B cell (primary cell): ENCODE results near the gene EHD4. TPM values are rescaled to one million over a fixed set of nuclear protein-coding genes. Genes with fewer than 3 reads are reported as not detected.

Source experiments
- ATAC-seq: fragments of 200-7000 bp; cut with Tn5 transposase; one replicate; pipeline ENCODE4 v1.10.0; 2021; ENCODE audit warnings: low read depth, mild to moderate bottlenecking, moderate number of reproducible peaks, moderate library complexity
- CTCF ChIA-PET: fragments of 350-600 bp; sonication (Branson Sonifier 250); formaldehyde crosslinking; loops from one replicate; lab custom pipeline; 2021; ENCODE audit warnings: antibody characterized with exemption, inconsistent platforms; lab: Charles Lee
- POLR2A ChIA-PET: fragments of 350-600 bp; sonication (Branson Sonifier 250); formaldehyde crosslinking; loops from one replicate; lab custom pipeline; 2021; ENCODE audit warnings: antibody characterized with exemption; lab: Charles Lee
- DNase-seq: peaks from one replicate; pipeline ENCODE4 v3.0.0; 2013
- H2AFZ ChIP-seq: 2 replicates; pipeline ENCODE4 v1.6.1; 2012; ENCODE audit warnings: mild to moderate bottlenecking, low read depth, low read length; ENCODE audit not compliant: insufficient read depth, poor library complexity, severe bottlenecking
- H3K27ac ChIP-seq, 2 donors: 1 replicate in 1 of 2; 2 replicates in 1 of 2; pipeline ENCODE4 v1.5.1; 2012 to 2013; ENCODE audit warnings: low read length in 2 of 2, mild to moderate bottlenecking in 2 of 2, moderate library complexity in 1 of 2
- H3K27me3 ChIP-seq, 4 experiments: fragments of 200-600 bp in 1 of 4; sonication (generic) in 1 of 4; replicated peaks in 1 of 4; 1 replicate in 2 of 4; 2 replicates in 2 of 4; pipeline versions ENCODE4 v1.6.1 to v1.7.0; 2013 to 2016; ENCODE audit warnings: low read length in 3 of 4, mild to moderate bottlenecking in 2 of 4, mixed read lengths in 1 of 4, moderate library complexity in 1 of 4; ENCODE audit not compliant: insufficient read depth in 4 of 4, control insufficient read depth in 3 of 4; ENCODE audit errors: control extremely low read depth in 1 of 4
- H3K36me3 ChIP-seq, 2 experiments: replicated peaks in 1 of 2; 1 replicate in 1 of 2; 2 replicates in 1 of 2; pipeline versions ENCODE4 v1.6.1 to v1.7.1; 2013; ENCODE audit warnings: low read length in 1 of 2; ENCODE audit not compliant: insufficient read depth in 2 of 2, control insufficient read depth in 1 of 2; ENCODE audit errors: control extremely low read depth in 1 of 2, extremely low read depth in 1 of 2
- H3K4me1 ChIP-seq, 2 donors: fragments of 200-600 bp in 1 of 2; sonication (generic) in 1 of 2; 1 replicate in 1 of 2; 2 replicates in 1 of 2; pipeline versions ENCODE4 v1.5.1 to v1.6.1; 2013 to 2017; ENCODE audit warnings: low read length in 2 of 2; ENCODE audit not compliant: control insufficient read depth in 2 of 2, insufficient read depth in 2 of 2
- H3K4me2 ChIP-seq: replicated peaks from 2 replicates; pipeline ENCODE3; 2012; ENCODE audit warnings: mild to moderate bottlenecking, low read depth, low read length; ENCODE audit not compliant: poor library complexity, severe bottlenecking
- H3K4me3 ChIP-seq, 5 experiments: fragments of 200-600 bp in 1 of 5; sonication (generic) in 1 of 5; 1 replicate in 3 of 5; 2 replicates in 2 of 5; pipeline versions ENCODE4 v1.5.1 to v1.7.0; 2011 to 2016; ENCODE audit warnings: low read length in 4 of 5, mild to moderate bottlenecking in 4 of 5, low read depth in 2 of 5, control low read depth in 1 of 5, moderate library complexity in 1 of 5; ENCODE audit not compliant: insufficient read depth in 1 of 5; ENCODE audit errors: control extremely low read depth in 1 of 5, extremely low read depth in 1 of 5
- H3K79me2 ChIP-seq: fragments of 200-600 bp; sonication (generic); one replicate; pipeline ENCODE4 v1.6.0; 2016; ENCODE audit warnings: low read length; ENCODE audit not compliant: control insufficient read depth, insufficient read depth
- H3K9ac ChIP-seq: fragments of 200-600 bp; sonication (generic); 2 replicates; pipeline ENCODE4 v1.6.1; 2017; ENCODE audit warnings: mild to moderate bottlenecking, low read length, moderate library complexity
- H3K9me3 ChIP-seq, 3 donors: one replicate each; pipeline versions ENCODE4 v1.6.1 to v1.7.1; 2013; ENCODE audit warnings: low read length in 2 of 3; ENCODE audit not compliant: control insufficient read depth in 2 of 3, insufficient read depth in 1 of 3; ENCODE audit errors: control extremely low read depth in 1 of 3
- H4K20me1 ChIP-seq: 2 replicates; pipeline ENCODE4 v1.6.0; 2012; ENCODE audit warnings: mild to moderate bottlenecking, low read length; ENCODE audit not compliant: insufficient read depth, control insufficient read depth, poor library complexity, severe bottlenecking
- H3K27ac Mint-ChIP-seq: one replicate; pipeline ENCODE4 v1.8.0; 2021; ENCODE audit warnings: mixed read lengths
- H3K27me3 Mint-ChIP-seq: one replicate; pipeline ENCODE4 v1.8.0; 2021; ENCODE audit warnings: mixed read lengths
- H3K4me1 Mint-ChIP-seq: one replicate; pipeline ENCODE4 v1.8.0; 2021; ENCODE audit warnings: mixed read lengths
- H3K4me3 Mint-ChIP-seq: one replicate; pipeline ENCODE4 v1.8.0; 2021; ENCODE audit warnings: mixed read lengths
- H3K9me3 Mint-ChIP-seq: one replicate; pipeline ENCODE4 v1.8.0; 2022; ENCODE audit warnings: mixed read lengths; ENCODE audit not compliant: insufficient read depth
- CTCF ChIP-seq: fragments of 200-600 bp; IDR thresholded peaks from one replicate; pipeline ENCODE4 v1.8.0; 2022; ENCODE audit warnings: antibody characterized with exemption, mild to moderate bottlenecking
- EZH2 ChIP-seq: IDR thresholded peaks from 2 replicates; pipeline ENCODE4 v1.6.1; 2012; ENCODE audit warnings: borderline replicate concordance, low read depth, mild to moderate bottlenecking, moderate library complexity, low read length; ENCODE audit not compliant: insufficient read depth, poor library complexity, severe bottlenecking
- WGBS: methylation state at CpG from one replicate; pipeline ENCODE4 v1.1.5; 2013; ENCODE audit warnings: missing lambda C conversion rate; ENCODE audit not compliant: insufficient coverage; 5-methylcytosine and 5-hydroxymethylcytosine counted together
- intact Hi-C: fragments of 100-400 bp; cut with micrococcal nuclease; formaldehyde crosslinking; loops from one replicate; pipeline ENCODE4 v1.10.0; 2022
- polyA plus RNA-seq: library from polyadenylated mRNA; depleted of rRNA; stranded (reverse); fragments of >200 nt; gene quantifications from 2 replicates; pipeline ENCODE4 v1.2.3, GENCODE V29; 2012
- total RNA-seq, 2 donors: library from RNA; stranded (reverse); fragments of 120-200 nt in 1 of 2; gene quantifications; 1 replicate in 1 of 2; 2 replicates in 1 of 2; pipeline versions ENCODE4 v1.2.3 to v1.2.4, GENCODE V29; 2013 to 2022

Gene EHD4
- total and polyA plus RNA-seq, 2 donors (not counting 1 experiment from before 2014, with no cell fraction given): 3.1 to 12.7 TPM

- ChIA-PET CTCF (interaction anchor here (0.6 to 8.8 kb wide), 32 partner anchors 8 to 215 kb away, joined by 3 to 113 read pairs (median 6); partner anchors contain the start of genes EHD4 and MAPKBP1), POLR2A (no interaction called here)
- Histone ChIP-seq H3K4me2 (no peak overlapping the region), H3K36me3 (no peaks in the 10 kb centered on the region), H2AFZ (no peak overlapping the region), H3K4me1 (no peaks in the 10 kb centered on the region), H3K4me3 (no peak overlapping the region), H3K79me2 (no peaks in the 10 kb centered on the region), H3K9me3 (no peaks in the 10 kb centered on the region), H4K20me1 (no peaks in the 10 kb centered on the region), H3K27ac (no peak overlapping the region), H3K27me3 (peaks cover 0 to 9% (median 4%) of the 10 kb centered on the region in 4 experiments), H3K9ac (no peak overlapping the region)
- Mint-ChIP-seq H3K27me3 (peaks cover under 1% of the 10 kb centered on the region), H3K27ac (no peak overlapping the region), H3K4me3 (no peak overlapping the region), H3K4me1 (no peaks in the 10 kb centered on the region), H3K9me3 (no peaks in the 10 kb centered on the region)
- TF ChIP-seq EZH2 (no peak), CTCF (no peak)
- ATAC-seq (no peak), DNase-seq (no peak)
- WGBS: 79% methylated on average over 19 of the region's 21 CpGs
- intact Hi-C loops: loop anchor here (1.0 to 2.0 kb wide), 2 partner anchors 95 to 482 kb away; no protein-coding TSS in a partner anchor
Observed at GRCh38 chr15:41988896-41989572, 16.7 kb upstream of the EHD4 start.

GRCh38 chr15:41987925-41988275 lies 15.5 kb upstream of the EHD4 start:
- Histone ChIP-seq H3K36me3 (no peaks in the 10 kb centered on the region), H3K4me3 (no peak overlapping the region), H3K27ac (no peak overlapping the region), H3K4me1 (no peaks in the 10 kb centered on the region), H3K4me2 (no peak overlapping the region), H3K27me3 (peaks cover 0 to 9% (median 4%) of the 10 kb centered on the region in 4 experiments), H2AFZ (no peak overlapping the region), H3K79me2 (no peaks in the 10 kb centered on the region), H3K9me3 (no peaks in the 10 kb centered on the region), H4K20me1 (no peaks in the 10 kb centered on the region), H3K9ac (no peak overlapping the region)
- Mint-ChIP-seq H3K4me1 (no peaks in the 10 kb centered on the region), H3K27me3 (peaks cover 3% of the 10 kb centered on the region), H3K4me3 (no peak overlapping the region), H3K27ac (no peak overlapping the region), H3K9me3 (no peaks in the 10 kb centered on the region)
- no peak for ATAC-seq
- TF ChIP-seq CTCF: no peak
- no peak for TF ChIP-seq EZH2
- intact Hi-C loops: loop anchor here (2.0 kb wide), 1 partner anchor 483 kb away; no protein-coding TSS in a partner anchor
- WGBS: 100% methylated on average over 5 of the region's 11 CpGs
- CTCF ChIA-PET: interaction anchor here (1.5 to 8.8 kb wide), 5 partner anchors 18 to 214 kb away, joined by 3 to 113 read pairs (median 14); partner anchors contain the start of gene MAPKBP1
- no peak for DNase-seq
- POLR2A ChIA-PET: no interaction called here
